Neutrophil (primary cell): ENCODE results near the gene TRIM2.

ENCODE experiments used
- H3K27ac ChIP-seq: fragments of 200-600 bp; sonication (generic); 2 replicates; pipeline ENCODE4 v1.5.1; 2016; ENCODE audit warnings: mild to moderate bottlenecking, moderate library complexity
- H3K27me3 ChIP-seq: fragments of 200-600 bp; sonication (generic); 2 replicates; pipeline ENCODE4 v1.6.0; 2016; ENCODE audit warnings: mild to moderate bottlenecking
- H3K36me3 ChIP-seq: fragments of 200-600 bp; sonication (generic); 2 replicates; pipeline ENCODE4 v1.5.1; 2017
- H3K4me1 ChIP-seq, 2 experiments: fragments of 200-600 bp in 1 of 2; sonication (generic) in 1 of 2; 1 replicate in 1 of 2; 2 replicates in 1 of 2; pipeline versions ENCODE4 v1.5.1 to v1.6.1; 2013 to 2016; ENCODE audit warnings: low read depth in 1 of 2, low read length in 1 of 2, mild to moderate bottlenecking in 1 of 2, moderate library complexity in 1 of 2; ENCODE audit not compliant: control insufficient read depth in 1 of 2, insufficient read depth in 1 of 2
- H3K4me3 ChIP-seq, 2 experiments: fragments of 200-600 bp in 1 of 2; sonication (generic) in 1 of 2; 1 replicate in 1 of 2; 2 replicates in 1 of 2; pipeline ENCODE4 v1.5.1; 2013 to 2016; ENCODE audit warnings: low read depth in 1 of 2, low read length in 1 of 2, mild to moderate bottlenecking in 1 of 2, moderate library complexity in 1 of 2
- H3K9me3 ChIP-seq: fragments of 200-600 bp; sonication (generic); 2 replicates; pipeline ENCODE4 v1.5.1; 2016
- CTCF ChIP-seq: fragments of 200-600 bp; sonication (generic); IDR thresholded peaks from 2 replicates; pipeline ENCODE4 v1.5.1; 2016; ENCODE audit warnings: antibody characterized with exemption

The TRIM2 gene

GRCh38 chr4:153281476-153281875 lies 77.2 kb downstream of the TRIM2 start:
- no peak overlapping the region for H3K27ac ChIP-seq
- no peaks in the 10 kb centered on the region for H3K27me3 ChIP-seq
- no peak for TF ChIP-seq CTCF

GRCh38 chr4:153282023-153282422 lies 77.8 kb downstream of the TRIM2 start:
- H3K9me3 ChIP-seq, result no peaks in the 10 kb centered on the region
- no peaks in the 10 kb centered on the region for H3K36me3 ChIP-seq
- no peak for TF ChIP-seq CTCF
- no peaks in the 10 kb centered on the region for H3K27me3 ChIP-seq
- no peaks in the 10 kb centered on the region for H3K4me1 ChIP-seq
- no peak overlapping the region for H3K27ac ChIP-seq
- no peak overlapping the region for H3K4me3 ChIP-seq

More at GRCh38 chr4:153281476-153281875, 77.2 kb downstream of the TRIM2 start:
- Histone ChIP-seq H3K36me3 (no peaks in the 10 kb centered on the region), H3K9me3 (no peaks in the 10 kb centered on the region), H3K4me1 (no peaks in the 10 kb centered on the region), H3K4me3 (no peak overlapping the region)

- Histone ChIP-seq H3K9me3 (no peaks in the 10 kb centered on the region), H3K27ac (no peak overlapping the region), H3K4me3 (no peak overlapping the region), H3K4me1 (no peaks in the 10 kb centered on the region), H3K27me3 (no peaks in the 10 kb centered on the region), H3K36me3 (no peaks in the 10 kb centered on the region)
- no peak for TF ChIP-seq CTCF
These were observed 79.0 kb downstream of the TRIM2 start for GRCh38 chr4:153283260-153283659.

- Histone ChIP-seq H3K27me3 (no peaks in the 10 kb centered on the region), H3K9me3 (no peaks in the 10 kb centered on the region), H3K4me1 (no peaks in the 10 kb centered on the region), H3K4me3 (no peak overlapping the region), H3K27ac (no peak overlapping the region), H3K36me3 (no peaks in the 10 kb centered on the region)
- no peak for TF ChIP-seq CTCF
These were observed 85.9 kb downstream of the TRIM2 start for GRCh38 chr4:153290134-153290533.

- Histone ChIP-seq H3K27me3 (no peaks in the 10 kb centered on the region), H3K27ac (no peak overlapping the region), H3K4me3 (no peak overlapping the region), H3K4me1 (no peaks in the 10 kb centered on the region), H3K36me3 (no peaks in the 10 kb centered on the region), H3K9me3 (no peaks in the 10 kb centered on the region)
- TF ChIP-seq CTCF, result no peak
These were observed 87.3 kb downstream of the TRIM2 start for GRCh38 chr4:153291562-153291961.
